Endothelial cell of umbilical vein (primary cell): ENCODE results near the gene KRTAP17-1. TPM values are rescaled to one million over a fixed set of nuclear protein-coding genes. Genes with fewer than 3 reads are reported as not detected.

Experiments used
- BruUV-seq: library from RNA; stranded (reverse); fragments of 400-500 nt; replicated peaks from 2 replicates; lab custom pipeline; 2021; lab: Mats Ljungman, UMichigan
- CTCF ChIA-PET: fragments of 300-600, 350-600 bp; sonication (Branson Sonifier 250); formaldehyde crosslinking; loops from one replicate; lab custom pipeline; 2021; ENCODE audit warnings: antibody characterized with exemption, inconsistent platforms; lab: Charles Lee
- POLR2A ChIA-PET: fragments of 300-600, 350-600 bp; sonication (Branson Sonifier 250); formaldehyde crosslinking; loops from one replicate; lab custom pipeline; 2021; ENCODE audit warnings: antibody characterized with exemption, inconsistent platforms; lab: Charles Lee
- DNase-seq: peaks from one replicate; pipeline ENCODE4 v3.0.0-alpha.2; 2011; ENCODE audit warnings: low read depth, low spot score
- FAIRE-seq: peaks from 2 replicates; lab custom pipeline; 2011; peaks lifted over from hg19 to GRCh38; lab: Jason Lieb, UNC
- H2AFZ ChIP-seq: 2 replicates; pipeline ENCODE4 v1.6.0; 2012; ENCODE audit warnings: low read depth, low read length, control low read depth, inconsistent platforms
- H3K27ac ChIP-seq: 2 replicates; pipeline ENCODE4 v1.5.1; 2011; ENCODE audit warnings: low read depth, mild to moderate bottlenecking, control low read depth, low read length, moderate library complexity; ENCODE audit not compliant: insufficient read depth
- H3K27me3 ChIP-seq, 2 experiments: 2 replicates each; pipeline versions ENCODE4 v1.6.0 to v1.6.1; 2011; ENCODE audit warnings: low read length in 2 of 2, mixed read lengths in 1 of 2; ENCODE audit not compliant: control insufficient read depth in 2 of 2, insufficient read depth in 2 of 2
- H3K36me3 ChIP-seq, 2 experiments: 2 replicates in 1 of 2; 3 replicates in 1 of 2; pipeline ENCODE4 v1.5.1; 2011; ENCODE audit warnings: low read length in 2 of 2, mild to moderate bottlenecking in 1 of 2, moderate library complexity in 1 of 2; ENCODE audit not compliant: control insufficient read depth in 2 of 2, insufficient read depth in 2 of 2; ENCODE audit errors: extremely low read depth in 1 of 2
- H3K4me1 ChIP-seq: 3 replicates; pipeline ENCODE4 v1.5.1; 2011; ENCODE audit warnings: mild to moderate bottlenecking, low read length; ENCODE audit not compliant: control insufficient read depth, insufficient read depth; ENCODE audit errors: extremely low read depth
- H3K4me2 ChIP-seq: 2 replicates; pipeline ENCODE4 v1.6.1; 2011; ENCODE audit warnings: low read length, control low read depth, mixed read lengths; ENCODE audit not compliant: insufficient read depth
- H3K4me3 ChIP-seq, 3 experiments: fragments of 200-600 bp in 1 of 3; sonication (generic), shearing (Covaris generic) in 1 of 3; replicated peaks in 1 of 3; 2 replicates each; pipeline ENCODE4 v1.5.1; 2011 to 2016; ENCODE audit warnings: control low read depth in 3 of 3, low read length in 3 of 3, mild to moderate bottlenecking in 2 of 3, inconsistent platforms in 1 of 3, low read depth in 1 of 3, moderate library complexity in 1 of 3; ENCODE audit not compliant: insufficient read depth in 1 of 3
- H3K79me2 ChIP-seq: 2 replicates; pipeline ENCODE4 v1.6.0; 2012; ENCODE audit warnings: low read length, inconsistent platforms; ENCODE audit not compliant: control insufficient read depth, insufficient read depth
- H3K9ac ChIP-seq: replicated peaks from 2 replicates; pipeline ENCODE3; 2011; ENCODE audit warnings: low read length, control low read depth; ENCODE audit not compliant: insufficient read depth; ENCODE audit errors: extremely low read depth
- H3K9me1 ChIP-seq: replicated peaks from 3 replicates; pipeline ENCODE4 v1.6.0; 2011; ENCODE audit warnings: mild to moderate bottlenecking, low read length; ENCODE audit not compliant: control insufficient read depth, insufficient read depth; ENCODE audit errors: extremely low read depth
- H3K9me3 ChIP-seq: replicated peaks from 2 replicates; pipeline ENCODE4 v1.5.1; 2012; ENCODE audit warnings: low read length, inconsistent platforms; ENCODE audit not compliant: control insufficient read depth, insufficient read depth
- H4K20me1 ChIP-seq: replicated peaks from 2 replicates; pipeline ENCODE3; 2011; ENCODE audit warnings: mild to moderate bottlenecking, low read length; ENCODE audit not compliant: control insufficient read depth, insufficient read depth; ENCODE audit errors: extremely low read depth
- CTCF ChIP-seq, 2 donors: IDR thresholded peaks; 1 replicate in 1 of 2; 2 replicates in 1 of 2; pipeline ENCODE4 v1.5.1; 2011; ENCODE audit warnings: low read length in 2 of 2, mild to moderate bottlenecking in 2 of 2, moderate library complexity in 2 of 2, control low read depth in 1 of 2, inconsistent platforms in 1 of 2, low read depth in 1 of 2; ENCODE audit not compliant: insufficient read depth in 1 of 2; ENCODE audit errors: extremely low read depth in 1 of 2
- EZH2 ChIP-seq: IDR thresholded peaks from 2 replicates; pipeline ENCODE4 v1.6.1; 2012; ENCODE audit warnings: borderline replicate concordance, low read depth, mild to moderate bottlenecking, moderate library complexity, low read length, inconsistent platforms; ENCODE audit not compliant: severe bottlenecking
- FOS ChIP-seq: IDR thresholded peaks from 2 replicates; pipeline ENCODE4 v1.6.1; 2011; ENCODE audit warnings: mild to moderate bottlenecking, low read length, moderate library complexity, borderline replicate concordance; ENCODE audit not compliant: insufficient read depth
- GATA2 ChIP-seq: IDR thresholded peaks from 2 replicates; pipeline ENCODE4 v1.7.0; 2011; ENCODE audit warnings: low read depth, mild to moderate bottlenecking, moderate library complexity, mixed read lengths, low read length; ENCODE audit not compliant: insufficient read length, insufficient read depth
- JUN ChIP-seq: IDR thresholded peaks from 2 replicates; pipeline ENCODE4 v1.6.1; 2011; ENCODE audit warnings: borderline replicate concordance, low read depth; ENCODE audit not compliant: insufficient read length, insufficient read depth
- MAX ChIP-seq: IDR thresholded peaks from 2 replicates; pipeline ENCODE4 v1.6.1; 2011; ENCODE audit not compliant: insufficient read depth, insufficient read length
- MYC ChIP-seq: IDR thresholded peaks from one replicate; pipeline ENCODE4 v1.6.1; 2011; ENCODE audit warnings: mild to moderate bottlenecking, low read depth, low read length
- POLR2A ChIP-seq: IDR thresholded peaks from 2 replicates; pipeline ENCODE4 v1.6.1; 2012; ENCODE audit warnings: low read depth, mild to moderate bottlenecking, control low read depth, low read length
- POLR2AphosphoS5 ChIP-seq: IDR thresholded peaks from 2 replicates; pipeline ENCODE4 v1.6.1; 2012; ENCODE audit warnings: low read depth, mild to moderate bottlenecking, control low read depth, low read length, moderate library complexity; ENCODE audit not compliant: insufficient read depth
- dilution Hi-C: fragments of 300-500 bp; cut with MboI; formaldehyde crosslinking; loops from one replicate; pipeline ENCODE4 v1.15.0; 2019; ENCODE audit warnings: low sequenced_read_pairs; ENCODE audit not compliant: extremely low pct_ligation_motif_present
- intact Hi-C: fragments of 100-400 bp; cut with micrococcal nuclease; formaldehyde crosslinking; loops from one replicate; pipeline ENCODE4 v1.10.0; 2022
- polyA plus RNA-seq, 4 experiments: library from polyadenylated mRNA; depleted of rRNA in 3 of 4; stranded (reverse) in 3 of 4; unstranded in 1 of 4; fragments of >200 nt; gene quantifications; 2 replicates each; pipeline versions ENCODE4 v1.2.1 to v1.2.3, GENCODE V29; 2011 to 2012; ENCODE audit warnings: missing spikeins in 1 of 4
- total RNA-seq: library from RNA; stranded (reverse); gene quantifications from 2 replicates; pipeline ENCODE4 v1.2.3, GENCODE V29; 2021

KRTAP17-1 gene
- total and polyA plus RNA-seq, 2 donors (not counting 3 experiments of a cell fraction or from before 2014, with no cell fraction given), result not detected

GRCh38 chr17:41352597-41353366 is 37.3 kb upstream of the KRTAP17-1 start:
- DNase-seq (no peak), FAIRE-seq (no peak)
- no TSS peak for BruUV-seq
- H4K20me1 ChIP-seq, result no peaks in the 10 kb centered on the region
- ChIA-PET POLR2A (no interaction called here), CTCF (interaction anchor here (1.6 kb wide), 1 partner anchor 135 kb away, joined by 4 read pairs; no protein-coding TSS in a partner anchor)
- no peak overlapping the region for H3K4me2 ChIP-seq
- H2AFZ ChIP-seq, result no peak overlapping the region
- no peaks in the 10 kb centered on the region for H3K9me3 ChIP-seq
- no peaks in the 10 kb centered on the region for H3K36me3 ChIP-seq
- intact Hi-C loops (no loop called here), dilution Hi-C loops (no loop called here)
- H3K4me1 ChIP-seq, result no peaks in the 10 kb centered on the region
- TF ChIP-seq MYC, result no peak
- no peak for TF ChIP-seq CTCF (IDR thresholded peaks at IDR 0.05; ENCODE audit: extremely low read depth in 1 of 2, insufficient read depth in 1 of 2, low read depth in 1 of 2, low read length in 2 of 2)
- TF ChIP-seq MAX, result no peak
- TF ChIP-seq POLR2AphosphoS5, result no peak
- no peak for TF ChIP-seq FOS
- no peak for TF ChIP-seq JUN
- no peak for TF ChIP-seq POLR2A
- no peak for TF ChIP-seq EZH2
- no peak for TF ChIP-seq GATA2
- H3K27ac ChIP-seq, result no peak overlapping the region
- H3K79me2 ChIP-seq, result no peaks in the 10 kb centered on the region
- H3K9ac ChIP-seq, result no peak overlapping the region
- no peak overlapping the region for H3K4me3 ChIP-seq
- H3K9me1 ChIP-seq, result no peaks in the 10 kb centered on the region
- H3K27me3 ChIP-seq, result peaks cover 2 to 4% of the 10 kb centered on the region in 2 experiments
